ENCODE measurements around the gene SCCPDH.

The SCCPDH gene

GRCh38 chr1:246794048-246794827 lies 70.0 kb downstream of the SCCPDH start:
- DNase-seq (ENCODE audit: extremely low read depth, low read depth), result no peak
- TF ChIP-seq CTCF (IDR thresholded peaks at IDR 0.05; ENCODE audit: low read depth, low read length), result no peak

- no peak for DNase-seq (ENCODE audit: extremely low read depth, low read depth)
- no peak for TF ChIP-seq CTCF (IDR thresholded peaks at IDR 0.05; ENCODE audit: low read depth, low read length)
These were observed 70.8 kb downstream of the SCCPDH start for GRCh38 chr1:246794828-246795671.

- no peak for TF ChIP-seq CTCF (IDR thresholded peaks at IDR 0.05; ENCODE audit: low read depth, low read length)
- DNase-seq (ENCODE audit: extremely low read depth, low read depth), result no peak
These were observed 71.9 kb downstream of the SCCPDH start for GRCh38 chr1:246795906-246796694.

GRCh38 chr1:246797157-246797556 lies 72.9 kb downstream of the SCCPDH start:
- DNase-seq (ENCODE audit: extremely low read depth, low read depth), result no peak
- TF ChIP-seq CTCF (IDR thresholded peaks at IDR 0.05; ENCODE audit: low read depth, low read length), result no peak

GRCh38 chr1:246797597-246797996 lies 73.4 kb downstream of the SCCPDH start:
- no peak for DNase-seq (ENCODE audit: extremely low read depth, low read depth)
- no peak for TF ChIP-seq CTCF (IDR thresholded peaks at IDR 0.05; ENCODE audit: low read depth, low read length)

GRCh38 chr1:246798107-246798506 lies 73.9 kb downstream of the SCCPDH start:
- DNase-seq (ENCODE audit: extremely low read depth, low read depth), result no peak
- TF ChIP-seq CTCF (IDR thresholded peaks at IDR 0.05; ENCODE audit: low read depth, low read length), result no peak

All from AG09319 (cell line).